GM18508 (cell line): ENCODE results near the gene SLC6A16.
"Not testable (repeated sequence)": the region's sequence is repeated elsewhere in the genome, so short reads cannot be mapped to it uniquely, and the experiment has no call there.

Experiments used
- ATAC-seq: cut with Tn5 transposase; IDR thresholded peaks from one replicate; pipeline ENCODE4 v1.9.1; 2021; ENCODE audit warnings: moderate number of reproducible peaks; ENCODE audit not compliant: insufficient read depth, unreplicated experiment

SLC6A16 gene

DNA sequence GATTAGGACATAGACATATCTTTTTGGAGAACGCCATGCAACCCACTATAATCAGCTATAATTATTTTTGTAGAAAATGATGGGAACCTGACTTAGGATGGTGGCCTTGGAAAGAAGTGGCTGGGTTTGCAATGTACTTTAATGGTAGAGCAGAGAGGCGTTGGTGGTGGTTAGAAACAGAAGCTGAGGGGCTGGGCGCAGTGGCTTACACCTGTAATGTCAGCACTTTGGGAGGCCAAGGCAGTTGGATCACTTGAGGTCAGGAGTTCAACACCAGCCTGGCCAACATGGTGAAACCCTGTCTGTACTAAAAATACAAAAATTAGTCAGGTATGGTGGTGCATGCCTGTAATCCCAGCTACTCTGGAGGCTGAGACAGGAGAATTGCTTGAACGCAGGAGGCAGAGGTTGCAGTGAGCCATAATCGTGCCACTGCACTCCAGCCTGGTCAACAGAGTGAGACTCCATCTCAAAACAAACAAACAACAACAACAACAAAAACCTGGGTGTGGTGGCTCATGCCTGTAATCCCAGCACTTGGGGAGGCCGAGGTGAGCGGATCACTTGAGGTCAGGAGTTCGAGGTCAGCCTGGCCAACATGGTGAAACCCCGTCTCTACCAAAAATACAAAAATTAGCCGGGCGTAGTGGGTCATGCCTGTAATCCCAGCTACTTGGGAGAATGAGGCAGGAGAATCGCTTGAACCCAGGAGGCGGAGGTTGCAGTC lies 7.9 kb upstream of the SLC6A16 start:
- not testable (repeated sequence) for ATAC-seq

DNA sequence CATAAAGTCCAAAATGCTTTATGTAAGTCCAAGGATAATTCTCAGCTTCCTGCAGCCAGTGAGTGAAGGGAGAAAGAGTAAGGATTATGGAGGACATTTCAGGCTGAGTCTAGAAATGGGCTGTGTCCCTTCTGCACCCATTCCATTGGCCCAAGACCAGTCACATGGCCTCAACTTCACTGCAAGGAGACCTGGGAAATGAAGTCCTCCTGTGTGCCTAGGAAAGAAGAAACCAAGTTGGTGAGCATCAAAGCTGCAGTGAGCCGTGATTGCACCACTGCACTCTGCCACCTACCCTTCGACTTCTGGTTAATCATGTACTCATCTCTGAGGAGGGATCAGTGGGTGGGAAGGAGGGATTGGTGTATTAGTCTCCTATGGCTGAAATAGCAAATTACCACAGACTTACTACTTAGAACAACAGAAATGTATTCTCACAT lies 6.6 kb upstream of the SLC6A16 start:
- peak; percentile 35 for ATAC-seq

DNA sequence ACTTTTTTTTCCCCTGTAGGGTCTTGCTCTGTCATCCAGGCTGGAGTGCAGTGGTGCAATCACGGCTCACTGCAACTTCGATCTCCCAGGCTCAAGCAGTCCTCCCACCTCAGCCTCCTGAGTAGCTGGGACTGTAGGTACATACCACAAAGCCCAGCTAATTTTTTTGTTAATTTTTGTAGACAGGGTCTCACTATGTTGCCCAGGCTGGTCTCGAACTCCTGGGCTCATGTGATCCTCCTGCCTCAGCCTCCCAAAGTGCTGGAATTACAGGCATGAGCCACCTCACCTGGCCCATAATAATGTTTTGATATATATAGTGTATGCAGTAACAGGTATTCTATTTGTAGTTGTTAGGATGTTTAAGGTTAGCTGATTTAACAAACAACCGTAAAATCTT lies 6.2 kb upstream of the SLC6A16 start:
- not testable (repeated sequence) for ATAC-seq

DNA sequence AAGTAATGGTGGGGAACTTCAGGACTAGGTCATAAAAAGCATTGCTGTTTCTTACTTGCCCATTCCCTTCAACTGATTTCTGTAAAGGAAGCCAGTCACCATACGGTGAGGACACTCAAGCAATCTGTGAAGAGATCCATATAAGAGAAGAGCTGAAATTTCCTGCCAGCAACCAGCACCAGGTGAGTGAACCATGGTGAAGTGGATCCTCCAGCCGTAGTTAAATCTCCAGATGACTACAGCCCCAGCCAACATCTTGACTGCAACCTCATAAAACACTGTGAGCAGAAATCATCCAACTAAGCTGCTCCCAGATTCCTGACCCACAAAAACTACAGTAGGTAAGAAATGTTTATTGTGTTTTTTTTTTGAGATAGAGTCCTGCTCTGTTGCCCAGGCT lies 3.8 kb upstream of the SLC6A16 start:
- ATAC-seq: no peak

DNA sequence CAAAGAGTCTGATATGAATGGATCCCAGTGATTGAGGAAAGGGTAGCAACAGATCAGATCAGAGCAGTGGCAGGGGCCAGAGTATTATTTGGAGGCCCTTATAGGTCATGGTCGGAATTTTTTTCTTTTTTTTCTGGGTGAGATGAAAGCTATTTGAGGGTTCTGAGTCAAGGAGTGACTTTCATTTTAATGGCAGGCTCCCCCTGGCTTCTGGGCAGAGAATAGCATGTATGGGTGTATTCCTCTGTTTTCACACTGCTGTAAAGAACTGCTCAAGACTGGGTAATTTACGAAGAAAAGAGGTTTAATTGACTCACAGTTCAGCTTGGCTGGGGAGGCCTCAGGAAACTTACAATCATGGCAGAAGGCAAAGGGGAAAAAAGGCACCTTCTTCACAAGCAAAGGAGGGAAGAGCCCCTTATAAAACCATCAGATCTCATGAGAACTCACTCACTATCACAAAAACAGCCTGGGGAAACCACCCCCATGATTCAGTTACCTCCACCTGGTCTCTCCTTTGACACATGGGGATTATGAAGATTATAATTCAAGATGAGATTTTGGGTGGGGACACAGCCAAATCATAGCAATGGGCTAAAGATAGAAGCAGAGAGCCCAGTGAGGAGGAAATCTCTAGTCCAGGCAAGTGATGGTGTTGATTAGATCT lies 3.0 kb upstream of the SLC6A16 start:
- ATAC-seq: no peak

DNA sequence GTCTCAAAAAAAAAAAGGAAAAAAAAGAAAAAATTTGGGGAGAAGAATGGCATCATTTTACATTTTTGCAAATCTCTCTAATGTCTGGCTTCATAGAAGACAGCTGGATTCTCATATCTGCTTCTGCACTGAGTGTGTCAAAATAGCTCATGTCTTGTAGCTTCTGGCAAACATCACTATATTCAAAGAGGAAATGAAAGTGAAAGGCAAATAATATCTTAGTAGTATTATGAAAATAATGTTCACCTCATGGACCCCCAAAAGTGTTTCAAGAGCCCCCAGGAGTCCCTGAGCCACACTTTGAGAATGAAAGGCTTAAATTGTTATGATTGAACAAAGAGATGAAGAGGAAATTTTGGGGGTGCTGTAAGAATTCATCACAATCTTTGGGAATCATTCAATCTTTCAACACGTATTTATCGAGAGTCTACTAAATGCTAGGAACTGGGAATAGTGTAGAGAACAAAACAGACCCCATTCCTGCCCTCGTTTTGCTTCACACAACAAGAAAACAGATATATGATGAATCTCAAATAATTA lies 1.2 kb upstream of the SLC6A16 start:
- no peak for ATAC-seq

DNA sequence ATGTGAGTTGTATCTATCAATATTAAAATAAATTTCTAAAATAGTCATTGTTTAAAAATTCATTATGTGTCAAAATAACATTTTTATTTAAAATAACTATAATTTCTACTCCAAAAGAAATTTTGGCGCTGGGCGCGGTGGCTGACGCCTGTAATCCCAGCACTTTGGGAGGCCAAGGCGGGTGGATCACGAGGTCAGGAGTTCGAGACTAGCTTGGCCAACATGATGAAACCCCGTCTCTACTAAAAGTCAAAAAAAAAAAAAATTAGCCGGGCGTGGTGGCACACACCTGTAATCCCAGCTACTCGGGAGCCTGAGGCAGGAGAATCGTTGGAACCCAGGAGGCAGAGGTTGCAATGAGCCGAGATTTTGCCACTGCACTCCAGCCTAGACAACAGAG lies 765 bp upstream of the SLC6A16 start:
- not testable (repeated sequence) for ATAC-seq

DNA sequence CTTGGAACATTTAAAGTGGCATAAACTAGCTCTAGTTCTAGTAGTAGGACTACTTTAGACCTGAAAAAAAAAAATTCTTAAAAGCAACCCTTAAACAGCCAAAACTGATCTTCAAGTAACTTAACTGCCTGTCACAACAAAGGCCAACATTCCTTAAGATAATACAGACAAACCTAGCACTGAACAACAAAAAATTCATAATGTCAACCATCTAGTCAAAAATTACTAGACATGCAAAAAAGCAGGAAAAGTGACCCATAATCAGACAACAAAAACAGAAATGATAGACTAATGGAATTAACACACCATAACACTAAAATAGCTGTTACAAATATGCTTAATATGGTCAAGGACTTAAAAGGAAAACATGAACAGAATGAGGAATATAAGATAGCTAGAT lies 6.7 kb downstream of the SLC6A16 start:
- no peak for ATAC-seq

DNA sequence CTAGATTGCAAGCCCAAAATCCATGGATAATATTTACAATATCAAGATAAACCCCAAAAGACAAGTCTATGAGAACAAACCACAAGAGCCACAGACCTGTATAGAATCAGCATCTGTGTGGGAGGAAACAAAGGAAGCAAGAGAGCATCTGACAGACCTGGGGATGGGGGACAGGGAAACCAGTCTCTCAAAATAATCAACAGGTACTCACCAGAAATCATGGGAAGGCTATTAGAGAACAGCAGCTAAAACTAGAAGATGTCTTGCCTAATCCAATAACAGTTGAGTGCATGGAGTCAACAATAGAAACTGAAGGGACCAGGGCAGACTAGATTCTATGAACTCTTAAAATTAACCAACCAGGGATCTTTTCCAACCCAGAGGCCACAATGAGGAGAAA lies 8.7 kb downstream of the SLC6A16 start:
- no peak for ATAC-seq

DNA sequence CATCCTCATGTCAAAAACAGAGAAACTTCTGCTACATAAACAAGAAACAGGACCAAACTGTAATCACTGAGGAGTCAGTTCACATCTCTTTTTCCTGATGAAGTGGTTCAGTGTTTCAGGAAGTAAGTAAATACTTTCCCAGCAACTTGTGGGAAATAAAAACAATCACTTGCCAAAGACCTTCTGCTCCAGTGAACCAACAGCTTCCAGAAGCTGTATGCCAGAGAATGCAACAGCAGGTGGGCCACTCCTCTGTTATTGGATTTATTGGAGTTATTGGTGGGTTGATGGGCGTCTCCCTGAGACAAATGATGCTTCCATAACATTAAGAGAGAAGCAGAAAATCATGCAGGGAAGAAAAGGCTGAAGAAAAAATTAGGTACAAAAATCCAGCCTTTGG lies 9.9 kb downstream of the SLC6A16 start:
- ATAC-seq: no peak

DNA sequence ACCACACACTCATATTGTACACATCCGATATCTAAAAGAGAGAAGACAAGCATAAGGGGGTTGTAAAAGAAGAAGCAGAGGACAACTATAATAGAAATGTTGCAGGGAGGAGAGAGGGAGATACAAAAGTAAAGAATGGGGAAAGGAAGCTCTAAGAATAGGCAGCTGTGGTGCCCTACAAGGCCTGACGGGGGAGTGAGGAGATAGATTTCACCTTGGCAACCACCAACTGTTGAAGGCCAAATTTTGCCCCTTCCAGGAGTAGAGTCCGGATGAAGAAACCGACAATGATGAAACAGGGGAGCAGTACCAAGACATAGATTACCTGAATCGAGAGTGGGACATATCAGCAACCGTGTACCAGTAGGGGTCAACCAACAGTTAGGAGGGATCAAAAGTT lies 15.9 kb downstream of the SLC6A16 start:
- ATAC-seq: no peak

DNA sequence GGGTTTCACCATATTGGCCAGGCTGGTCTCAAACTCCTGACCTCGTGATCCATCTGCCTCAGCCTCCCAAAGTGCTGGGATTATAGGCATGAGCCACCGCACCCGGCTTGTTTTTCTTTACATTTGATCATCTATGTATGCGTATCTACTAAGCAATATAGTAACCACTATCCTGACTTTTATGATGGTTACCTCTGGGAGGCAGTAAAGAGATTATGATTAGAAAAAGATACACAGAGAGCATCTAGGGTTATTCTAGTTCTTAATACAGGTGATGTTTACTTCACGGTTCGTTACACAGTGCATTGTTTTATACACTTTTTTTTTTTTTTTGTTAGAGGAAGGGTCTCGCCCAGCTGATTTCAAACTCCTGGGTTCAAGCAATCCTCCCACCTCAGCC lies 18.3 kb downstream of the SLC6A16 start:
- ATAC-seq: not testable (repeated sequence)

DNA sequence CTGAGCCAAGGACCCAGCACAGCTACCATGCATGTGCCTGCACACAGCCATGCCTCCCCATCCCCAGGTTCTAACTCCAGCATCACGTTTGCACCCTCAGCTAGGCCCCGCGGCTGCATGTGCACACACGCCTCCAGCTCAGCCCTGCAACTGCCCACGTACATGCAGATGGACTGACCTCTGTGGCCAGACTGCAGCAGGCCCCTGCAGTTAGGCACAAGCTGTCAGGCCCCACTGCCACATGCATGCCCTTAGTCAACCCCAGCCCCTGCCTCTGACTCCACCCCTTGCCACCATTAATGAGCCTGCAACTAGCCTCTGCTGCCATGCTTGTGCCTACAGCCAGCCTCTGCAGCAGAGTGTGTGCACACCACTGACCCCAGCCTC lies 23.1 kb downstream of the SLC6A16 start:
- ATAC-seq: no peak

DNA sequence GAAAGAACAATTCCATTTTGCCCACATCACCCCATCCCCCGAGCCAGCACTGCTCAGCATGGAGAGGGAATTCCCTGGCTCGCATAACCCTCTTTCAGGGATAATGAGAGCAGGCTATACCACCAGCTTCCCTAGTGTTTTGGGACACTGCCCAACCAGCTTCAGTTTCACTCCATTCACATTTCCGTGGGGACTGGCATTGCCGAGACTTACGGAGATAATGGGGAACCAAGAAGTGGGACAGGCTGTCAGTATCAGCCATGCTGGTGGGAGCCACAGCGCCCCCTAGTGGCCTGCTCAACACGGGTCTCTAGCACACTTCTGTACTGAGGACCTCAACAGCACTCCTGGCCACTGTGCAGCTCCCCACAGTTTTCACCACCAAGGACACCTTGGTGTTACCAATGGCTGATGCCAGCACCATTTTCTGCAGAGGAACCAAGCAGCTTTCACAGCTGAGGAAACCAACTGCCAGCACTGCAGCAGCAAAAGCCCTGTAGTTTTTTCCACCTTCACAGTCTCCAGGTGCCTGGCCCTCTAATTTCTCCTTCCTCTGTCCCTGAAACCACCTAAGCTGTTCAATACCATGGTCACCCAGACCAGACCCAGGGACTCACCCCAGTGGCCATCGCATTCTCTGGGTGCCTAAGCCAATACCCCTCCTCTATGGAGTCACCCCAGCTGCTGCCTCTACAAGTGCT lies 23.7 kb downstream of the SLC6A16 start:
- ATAC-seq: no peak

DNA sequence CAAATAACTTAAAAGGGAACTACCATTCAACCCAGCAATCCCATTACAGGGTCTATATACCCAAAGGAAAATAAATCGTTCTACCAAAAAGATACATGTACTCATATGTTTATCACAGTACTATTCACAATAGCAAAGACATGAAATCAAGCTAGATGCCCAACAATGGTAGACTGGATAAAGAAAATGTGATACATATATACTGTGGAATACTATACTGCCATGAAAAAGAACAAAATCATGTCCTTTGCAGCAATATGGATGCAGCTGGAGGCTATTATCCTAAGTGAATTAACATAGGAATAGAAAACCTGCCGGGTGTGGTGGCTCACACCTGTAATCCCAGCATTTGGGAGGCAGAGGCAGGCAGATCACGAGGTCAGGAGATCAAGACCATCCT lies 26.3 kb downstream of the SLC6A16 start:
- not testable (repeated sequence) for ATAC-seq

DNA sequence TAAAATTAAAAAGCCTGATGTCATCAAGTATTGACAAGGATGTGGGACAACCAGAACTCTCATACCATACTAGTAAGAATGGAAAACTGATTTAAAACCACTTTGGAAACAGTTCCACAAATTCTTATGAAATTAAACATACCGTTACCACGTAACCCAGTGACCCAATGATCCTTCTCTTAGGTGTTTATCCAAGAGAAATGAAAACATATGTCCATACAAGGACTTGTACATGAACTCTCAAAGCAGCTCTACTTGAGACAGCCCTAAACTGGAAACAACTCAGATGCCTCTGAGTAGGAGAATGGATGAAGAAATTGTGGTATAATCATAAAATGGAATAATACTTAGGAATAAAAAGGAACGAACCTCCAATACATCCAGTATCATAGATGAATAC lies 27.6 kb downstream of the SLC6A16 start:
- no peak for ATAC-seq

DNA sequence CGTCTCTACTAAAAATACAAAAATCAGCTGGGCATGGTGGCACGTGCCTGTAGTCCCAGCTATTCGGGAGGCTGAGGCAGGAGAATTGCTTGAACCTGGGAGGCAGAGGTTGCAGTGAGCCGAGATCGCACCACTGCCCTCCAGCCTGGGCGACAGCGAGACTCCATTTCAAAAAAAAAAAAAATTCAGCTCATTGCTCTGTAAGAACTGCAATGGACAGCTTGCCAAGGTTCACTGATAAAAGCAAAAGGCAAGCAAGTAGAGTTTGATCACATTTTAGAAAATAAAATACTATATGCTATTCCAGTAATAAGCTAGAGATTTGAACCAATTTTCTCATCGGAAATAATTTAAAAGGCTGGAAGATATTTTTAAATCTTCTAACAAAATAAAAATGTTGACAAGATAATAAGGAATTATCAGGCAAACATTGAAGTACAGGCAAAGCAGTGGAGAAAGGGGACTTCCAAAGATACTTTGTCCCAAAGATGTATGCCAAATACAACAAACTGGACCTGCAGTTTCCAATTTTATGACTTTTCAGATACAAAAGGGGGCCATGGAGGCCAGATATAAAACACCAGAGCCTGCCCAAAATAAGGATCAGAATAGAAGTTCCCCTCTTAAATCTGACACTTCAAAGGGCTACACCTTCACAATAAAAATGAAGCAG lies 29.6 kb downstream of the SLC6A16 start:
- ATAC-seq: no peak

DNA sequence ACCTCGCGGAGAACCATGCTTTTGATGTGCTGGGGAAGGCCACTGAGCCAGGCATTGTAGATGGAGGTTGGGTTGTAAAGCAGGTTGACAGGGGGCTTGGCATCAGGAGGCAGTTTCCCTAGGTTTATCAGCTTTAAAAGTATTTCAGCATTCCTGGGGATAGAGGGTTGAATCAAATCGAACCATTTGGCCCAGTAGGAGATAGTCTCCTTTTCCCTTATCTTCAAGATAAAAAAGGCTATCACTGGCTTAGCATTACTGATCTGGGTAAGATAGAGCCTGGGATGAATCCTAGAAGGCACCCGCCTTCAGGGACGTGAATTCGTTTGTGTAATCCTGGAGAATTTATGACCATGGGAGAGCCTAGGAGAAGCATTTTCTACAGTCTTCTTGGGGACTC lies 30.6 kb downstream of the SLC6A16 start:
- no peak for ATAC-seq

DNA sequence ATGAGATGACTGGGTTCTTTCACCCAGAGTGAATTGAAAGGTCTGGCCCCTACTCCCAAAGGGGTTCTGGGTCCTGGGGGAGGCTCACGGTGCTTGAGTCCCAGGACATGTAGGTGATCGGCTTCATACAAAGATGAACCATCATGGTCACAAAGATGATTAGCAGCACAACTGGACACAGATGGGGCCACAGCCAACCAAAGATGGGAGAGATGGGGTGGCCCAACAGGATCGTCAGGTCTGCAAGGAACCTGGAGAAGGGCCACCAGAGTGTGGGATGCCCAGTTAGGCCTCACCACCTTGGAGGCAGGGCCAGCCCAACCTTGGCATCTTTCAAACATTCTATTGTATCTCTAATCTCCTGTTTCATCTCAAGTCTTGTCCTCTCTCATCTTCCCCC lies 34.5 kb downstream of the SLC6A16 start:
- no peak for ATAC-seq

DNA sequence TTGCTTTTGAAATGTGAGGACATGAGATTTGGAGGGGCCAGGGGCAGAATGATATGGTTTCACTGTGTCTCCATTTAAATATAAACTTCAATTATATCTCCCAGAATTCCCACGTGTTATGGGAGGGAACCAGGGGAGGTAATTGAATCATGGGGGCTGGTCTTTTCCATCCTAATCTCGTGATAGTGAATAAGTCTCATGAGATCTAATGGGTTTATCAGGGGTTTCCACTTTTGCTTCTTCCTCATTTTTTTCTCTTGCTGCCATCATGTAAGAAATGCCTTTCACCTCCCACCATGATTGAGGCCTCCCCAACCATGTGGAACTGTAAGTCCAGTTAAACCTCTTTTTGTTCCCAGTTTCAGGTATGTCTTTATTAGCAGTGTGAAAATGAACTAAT lies 35.7 kb downstream of the SLC6A16 start:
- not testable (repeated sequence) for ATAC-seq

DNA sequence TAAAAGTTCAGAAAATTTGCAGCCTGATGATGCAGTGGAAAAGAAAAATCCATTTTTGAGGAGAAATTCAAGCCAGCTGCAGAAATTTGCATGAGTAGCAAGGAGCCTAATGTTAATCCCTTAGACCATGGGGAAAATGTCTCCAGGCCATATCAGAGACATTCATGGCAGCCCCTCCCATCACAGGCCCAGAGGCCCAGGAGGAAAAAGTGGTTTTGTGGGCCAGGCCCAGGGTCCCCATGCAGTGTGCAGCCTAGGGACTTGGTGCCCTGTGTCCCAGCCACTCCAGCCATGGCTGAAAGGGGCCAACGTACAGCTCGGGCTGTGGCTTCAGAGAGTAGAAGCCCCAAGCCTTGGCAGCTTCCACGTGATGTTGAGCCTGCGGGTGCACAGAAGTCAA lies 36.8 kb downstream of the SLC6A16 start:
- ATAC-seq: not testable (repeated sequence)
